Stomach (tissue), 9 donors: ENCODE measurements around the gene RAMACL. TPM values are rescaled to one million over a fixed set of nuclear protein-coding genes. Genes with fewer than 3 reads are reported as not detected.
A peak's percentile ranks its signal among the peaks of the same experiment; 100 is the strongest.

ENCODE experiments used
- DNase-seq, 2 donors: peaks; one replicate each; pipeline versions ENCODE4 v3.0.0 to v3.0.0-alpha.2; 2013 to 2019
- H3K27ac ChIP-seq, 5 donors: fragments of 200-600 bp in 4 of 5; sonication (generic) in 4 of 5; one replicate each; pipeline ENCODE4 v1.5.1; 2013 to 2019; ENCODE audit warnings: mild to moderate bottlenecking in 1 of 5, moderate library complexity in 1 of 5
- H3K27me3 ChIP-seq, 3 donors: fragments of 200-600 bp; sonication (generic); one replicate each; pipeline ENCODE4 v1.5.1; 2017 to 2019; ENCODE audit warnings: mixed run types in 1 of 3
- H3K36me3 ChIP-seq, 4 donors: fragments of 200-600 bp; sonication (generic); 1 replicate in 3 of 4; 2 replicates in 1 of 4; pipeline ENCODE4 v1.5.1; 2016 to 2019
- H3K4me1 ChIP-seq, 4 donors: fragments of 200-600 bp; sonication (generic); one replicate each; pipeline ENCODE4 v1.5.1; 2016 to 2019
- H3K4me3 ChIP-seq, 4 donors: fragments of 200-600 bp; sonication (generic) in 3 of 4; one replicate each; pipeline ENCODE4 v1.5.1; 2016 to 2019; ENCODE audit warnings: mild to moderate bottlenecking in 1 of 4
- H3K9me3 ChIP-seq, 4 donors: fragments of 200-600 bp; sonication (generic); one replicate each; pipeline ENCODE4 v1.5.1; 2016 to 2019
- EP300 ChIP-seq: sonication (generic); formaldehyde crosslinking; IDR thresholded peaks from one replicate; pipeline ENCODE4 v1.6.1; 2017; ENCODE audit warnings: antibody characterized with exemption
- POLR2A ChIP-seq, 4 donors: fragments of 450-650 bp; IDR thresholded peaks; one replicate each; pipeline ENCODE4 v1.6.1; 2016; ENCODE audit warnings: antibody characterized with exemption in 4 of 4, control low read depth in 2 of 4, mild to moderate bottlenecking in 1 of 4, moderate library complexity in 1 of 4
- POLR2AphosphoS5 ChIP-seq, 3 donors: sonication (generic); formaldehyde crosslinking; IDR thresholded peaks; one replicate each; pipeline ENCODE4 v1.6.1; 2016; ENCODE audit warnings: antibody characterized with exemption in 3 of 3
- WGBS, 5 donors: extraction: QIAGEN DNeasy Blood & Tissue Kit in 3 of 5; methylation state at CpG; one replicate each; pipeline versions ENCODE4 v1.1.5 to v1.1.7; 2013 to 2018; 5-methylcytosine and 5-hydroxymethylcytosine counted together
- intact Hi-C: fragments of 100-400 bp; cut with DNase I; formaldehyde crosslinking; loops from one replicate; pipeline ENCODE4 v1.15.1; 2023; ENCODE audit warnings: low total_unique reads
- polyA plus RNA-seq, 3 donors: library from polyadenylated mRNA; stranded (reverse); fragments of 200-250 nt; gene quantifications; one replicate each; pipeline ENCODE4 v1.2.3, GENCODE V29; 2013
- total RNA-seq, 5 donors: library from RNA; depleted of rRNA; stranded (reverse); fragments of >200 nt; gene quantifications; one replicate each; pipeline versions ENCODE4 v1.1.0 to v1.2.3, GENCODE V29; 2014 to 2016
- TF ChIP-seq, protein P1 (sequence below), 7 experiments: fragments of 450-650 bp in 4 of 7; fragments of 200-600 bp in 3 of 7; sonication (generic) in 3 of 7; IDR thresholded peaks; one replicate each; pipeline ENCODE4 v1.5.1; 2016 to 2019; ENCODE audit warnings: antibody characterized with exemption in 7 of 7, control low read depth in 2 of 7, mild to moderate bottlenecking in 1 of 7
- donor health status: healthy with polysubstance abuse.
- donor health status: Bipolar disorder and iron deficiency.
- donor health status: healthy.

The RAMACL gene
- total and polyA plus RNA-seq, 8 donors, result 0.25 to 9.0 (median 3.5) TPM; not detected in 3

- WGBS, 5 donors, result 79 to 88% (median 84%) methylated on average over 4 of the region's 4 CpGs
- no peaks in the 10 kb centered on the region for H3K9me3 ChIP-seq
- intact Hi-C loops, result no loop called here
- no peaks in the 10 kb centered on the region for H3K27me3 ChIP-seq
- no peak for TF ChIP-seq EP300
- TF ChIP-seq, protein P1, sequence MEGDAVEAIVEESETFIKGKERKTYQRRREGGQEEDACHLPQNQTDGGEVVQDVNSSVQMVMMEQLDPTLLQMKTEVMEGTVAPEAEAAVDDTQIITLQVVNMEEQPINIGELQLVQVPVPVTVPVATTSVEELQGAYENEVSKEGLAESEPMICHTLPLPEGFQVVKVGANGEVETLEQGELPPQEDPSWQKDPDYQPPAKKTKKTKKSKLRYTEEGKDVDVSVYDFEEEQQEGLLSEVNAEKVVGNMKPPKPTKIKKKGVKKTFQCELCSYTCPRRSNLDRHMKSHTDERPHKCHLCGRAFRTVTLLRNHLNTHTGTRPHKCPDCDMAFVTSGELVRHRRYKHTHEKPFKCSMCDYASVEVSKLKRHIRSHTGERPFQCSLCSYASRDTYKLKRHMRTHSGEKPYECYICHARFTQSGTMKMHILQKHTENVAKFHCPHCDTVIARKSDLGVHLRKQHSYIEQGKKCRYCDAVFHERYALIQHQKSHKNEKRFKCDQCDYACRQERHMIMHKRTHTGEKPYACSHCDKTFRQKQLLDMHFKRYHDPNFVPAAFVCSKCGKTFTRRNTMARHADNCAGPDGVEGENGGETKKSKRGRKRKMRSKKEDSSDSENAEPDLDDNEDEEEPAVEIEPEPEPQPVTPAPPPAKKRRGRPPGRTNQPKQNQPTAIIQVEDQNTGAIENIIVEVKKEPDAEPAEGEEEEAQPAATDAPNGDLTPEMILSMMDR (IDR thresholded peaks at IDR 0.05), result no peak
- TF ChIP-seq POLR2AphosphoS5 (IDR thresholded peaks at IDR 0.05), result no peak
- no peak for TF ChIP-seq POLR2A (IDR thresholded peaks at IDR 0.05)
- peaks cover 13 to 53% (median 23%) of the 10 kb centered on the region in 4 donors for H3K4me1 ChIP-seq
- DNase-seq, result no peak
- H3K4me3 ChIP-seq, result no peak overlapping the region
- H3K36me3 ChIP-seq, result no peaks in the 10 kb centered on the region
- peak overlapping the region in 2 of 5 donors; percentile 58 to 62 for H3K27ac ChIP-seq
Observed at GRCh38 chr6:166611631-166612030, 25.2 kb upstream of the RAMACL start.

- H3K27ac ChIP-seq, result peak overlapping the region in 1 of 5 donors; percentile 9
- WGBS, 5 donors, result 87 to 91% (median 90%) methylated on average over 9 of the region's 9 CpGs
- intact Hi-C loops, result no loop called here
Observed at GRCh38 chr6:166610069-166610468, 23.6 kb upstream of the RAMACL start.

GRCh38 chr6:166608774-166609173 lies 22.3 kb upstream of the RAMACL start:
- Histone ChIP-seq H3K27ac (peak overlapping the region in 4 of 5 donors; percentile 45 to 70 (median 54)), H3K4me3 (no peak overlapping the region), H3K4me1 (peaks cover under 1 to 27% (median 17%) of the 10 kb centered on the region in 4 donors), H3K9me3 (no peaks in the 10 kb centered on the region), H3K36me3 (no peaks in the 10 kb centered on the region), H3K27me3 (no peaks in the 10 kb centered on the region)
- no peak for TF ChIP-seq EP300
- TF ChIP-seq, protein P1 (IDR thresholded peaks at IDR 0.05), result no peak
- peak in 2 of 3 donors; percentile 20 to 48 for TF ChIP-seq POLR2AphosphoS5 (IDR thresholded peaks at IDR 0.05)
- TF ChIP-seq POLR2A (IDR thresholded peaks at IDR 0.05), result no peak
- WGBS, 5 donors, result 52 to 72% (median 70%) methylated on average over 4 of the region's 4 CpGs
- intact Hi-C loops, result no loop called here
- peak in 1 of 2 donors; percentile 59 for DNase-seq

More at GRCh38 chr6:166610069-166610468, 23.6 kb upstream of the RAMACL start:
- no peaks in the 10 kb centered on the region for H3K9me3 ChIP-seq
- no peaks in the 10 kb centered on the region for H3K27me3 ChIP-seq
- H3K36me3 ChIP-seq, result no peaks in the 10 kb centered on the region
- TF ChIP-seq POLR2A (IDR thresholded peaks at IDR 0.05) (no peak), POLR2AphosphoS5 (IDR thresholded peaks at IDR 0.05) (no peak), EP300 (no peak)
- TF ChIP-seq, protein P1 (IDR thresholded peaks at IDR 0.05), result no peak
- no peak for DNase-seq
- peaks cover 9 to 39% (median 22%) of the 10 kb centered on the region in 4 donors for H3K4me1 ChIP-seq
- H3K4me3 ChIP-seq, result no peak overlapping the region

GRCh38 chr6:166605752-166606151 lies 19.3 kb upstream of the RAMACL start:
- no peak overlapping the region for H3K4me3 ChIP-seq
- TF ChIP-seq EP300 (no peak), POLR2AphosphoS5 (IDR thresholded peaks at IDR 0.05) (no peak), POLR2A (IDR thresholded peaks at IDR 0.05) (no peak)
- TF ChIP-seq, protein P1 (IDR thresholded peaks at IDR 0.05), result no peak
- WGBS, 5 donors, result 84 to 91% (median 85%) methylated on average over 6 of the region's 6 CpGs
- peaks cover 0 to 25% (median 15%) of the 10 kb centered on the region in 4 donors for H3K4me1 ChIP-seq
- no peaks in the 10 kb centered on the region for H3K27me3 ChIP-seq
- no peak overlapping the region for H3K27ac ChIP-seq
- intact Hi-C loops, result no loop called here
- no peaks in the 10 kb centered on the region for H3K9me3 ChIP-seq
- no peaks in the 10 kb centered on the region for H3K36me3 ChIP-seq
- no peak for DNase-seq
